Measurements from ENCODE around the gene LPCAT4.

DNA sequence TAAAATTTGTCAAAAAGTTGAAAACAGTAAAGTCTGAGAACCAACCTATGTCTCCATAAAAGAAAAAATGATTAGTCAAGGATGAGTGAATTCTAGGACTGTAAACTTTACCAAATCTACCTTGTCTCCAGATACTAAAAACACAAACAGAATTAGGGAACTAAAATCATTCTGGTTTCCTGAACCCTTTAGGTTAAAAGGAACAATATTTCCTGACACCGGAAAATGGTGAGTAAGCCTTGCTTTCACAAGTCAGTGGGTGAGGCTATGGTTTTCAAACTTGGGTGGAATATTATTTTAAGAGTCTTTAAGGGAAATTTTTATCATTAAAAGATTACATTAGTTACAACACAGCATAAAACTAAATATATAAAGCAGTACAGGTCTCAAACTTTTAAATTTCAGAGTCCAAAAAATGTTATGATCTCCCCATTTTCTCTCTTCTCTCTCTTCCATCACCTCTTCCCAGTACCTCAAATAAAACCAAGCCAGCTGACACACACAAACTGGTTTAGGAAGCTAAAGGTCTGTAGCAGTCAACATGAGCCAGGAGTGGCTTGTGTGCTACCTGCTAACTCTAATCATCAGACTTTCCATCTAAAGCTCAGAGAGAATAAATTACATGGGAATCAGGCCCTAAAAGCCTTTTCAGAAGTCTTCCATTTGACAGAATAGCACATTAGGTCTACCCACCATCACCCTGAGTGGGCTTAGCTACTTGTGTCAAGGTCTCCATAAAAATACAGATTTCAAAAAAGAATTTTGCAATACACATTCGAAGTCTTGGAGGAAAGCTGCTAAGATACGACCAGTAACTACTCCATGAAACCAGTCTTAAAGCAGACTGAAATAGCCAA, 31.6 kb downstream of the LPCAT4 start:
- TF ChIP-seq, protein P1, sequence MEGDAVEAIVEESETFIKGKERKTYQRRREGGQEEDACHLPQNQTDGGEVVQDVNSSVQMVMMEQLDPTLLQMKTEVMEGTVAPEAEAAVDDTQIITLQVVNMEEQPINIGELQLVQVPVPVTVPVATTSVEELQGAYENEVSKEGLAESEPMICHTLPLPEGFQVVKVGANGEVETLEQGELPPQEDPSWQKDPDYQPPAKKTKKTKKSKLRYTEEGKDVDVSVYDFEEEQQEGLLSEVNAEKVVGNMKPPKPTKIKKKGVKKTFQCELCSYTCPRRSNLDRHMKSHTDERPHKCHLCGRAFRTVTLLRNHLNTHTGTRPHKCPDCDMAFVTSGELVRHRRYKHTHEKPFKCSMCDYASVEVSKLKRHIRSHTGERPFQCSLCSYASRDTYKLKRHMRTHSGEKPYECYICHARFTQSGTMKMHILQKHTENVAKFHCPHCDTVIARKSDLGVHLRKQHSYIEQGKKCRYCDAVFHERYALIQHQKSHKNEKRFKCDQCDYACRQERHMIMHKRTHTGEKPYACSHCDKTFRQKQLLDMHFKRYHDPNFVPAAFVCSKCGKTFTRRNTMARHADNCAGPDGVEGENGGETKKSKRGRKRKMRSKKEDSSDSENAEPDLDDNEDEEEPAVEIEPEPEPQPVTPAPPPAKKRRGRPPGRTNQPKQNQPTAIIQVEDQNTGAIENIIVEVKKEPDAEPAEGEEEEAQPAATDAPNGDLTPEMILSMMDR (IDR thresholded peaks at IDR 0.05), result no peak
- no peak for TF ChIP-seq POLR2A (IDR thresholded peaks at IDR 0.05)
